Measurements from ENCODE around the gene PTP4A2.

DNA sequence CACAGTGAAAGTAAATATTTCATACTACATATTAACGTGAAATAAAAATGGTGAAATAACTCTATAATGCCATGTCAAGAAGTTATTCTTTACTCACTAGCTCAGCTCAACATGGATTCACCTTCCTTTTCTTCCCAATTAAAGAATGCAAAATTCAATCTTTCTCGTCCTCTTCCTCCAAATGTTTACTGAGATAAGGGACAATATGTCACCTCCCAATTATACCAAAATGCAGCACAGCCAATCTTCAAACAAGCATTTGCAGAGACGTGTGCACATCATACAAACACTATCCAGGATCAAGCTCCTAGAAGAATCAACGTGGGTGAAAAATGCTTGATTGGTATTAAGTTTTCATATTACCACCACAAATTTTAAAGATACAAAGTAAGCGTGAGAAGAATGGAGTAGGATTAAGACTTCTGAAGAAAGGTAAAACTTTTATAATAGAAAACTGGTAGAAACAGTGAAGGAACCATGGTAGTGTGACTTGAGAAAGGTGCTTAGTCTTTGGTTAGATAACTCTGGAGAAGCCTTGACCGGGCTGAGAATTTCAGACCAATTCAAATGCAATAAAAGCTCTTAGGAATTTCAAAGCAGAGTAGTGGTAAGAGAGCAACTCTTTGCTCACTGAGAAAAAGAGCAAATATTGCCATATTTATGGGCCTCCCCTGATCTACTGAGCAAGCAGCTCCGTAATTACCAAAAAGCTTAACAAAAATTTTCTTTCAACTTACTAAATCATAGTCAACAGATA lies 7.2 kb downstream of the PTP4A2 start:
- TF ChIP-seq, protein P1, sequence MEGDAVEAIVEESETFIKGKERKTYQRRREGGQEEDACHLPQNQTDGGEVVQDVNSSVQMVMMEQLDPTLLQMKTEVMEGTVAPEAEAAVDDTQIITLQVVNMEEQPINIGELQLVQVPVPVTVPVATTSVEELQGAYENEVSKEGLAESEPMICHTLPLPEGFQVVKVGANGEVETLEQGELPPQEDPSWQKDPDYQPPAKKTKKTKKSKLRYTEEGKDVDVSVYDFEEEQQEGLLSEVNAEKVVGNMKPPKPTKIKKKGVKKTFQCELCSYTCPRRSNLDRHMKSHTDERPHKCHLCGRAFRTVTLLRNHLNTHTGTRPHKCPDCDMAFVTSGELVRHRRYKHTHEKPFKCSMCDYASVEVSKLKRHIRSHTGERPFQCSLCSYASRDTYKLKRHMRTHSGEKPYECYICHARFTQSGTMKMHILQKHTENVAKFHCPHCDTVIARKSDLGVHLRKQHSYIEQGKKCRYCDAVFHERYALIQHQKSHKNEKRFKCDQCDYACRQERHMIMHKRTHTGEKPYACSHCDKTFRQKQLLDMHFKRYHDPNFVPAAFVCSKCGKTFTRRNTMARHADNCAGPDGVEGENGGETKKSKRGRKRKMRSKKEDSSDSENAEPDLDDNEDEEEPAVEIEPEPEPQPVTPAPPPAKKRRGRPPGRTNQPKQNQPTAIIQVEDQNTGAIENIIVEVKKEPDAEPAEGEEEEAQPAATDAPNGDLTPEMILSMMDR (IDR thresholded peaks at IDR 0.05): no peak
- TF ChIP-seq POLR2A (IDR thresholded peaks at IDR 0.05): no peak
- no peak for TF ChIP-seq POLR2AphosphoS5 (IDR thresholded peaks at IDR 0.05)

All from sigmoid colon (tissue), 4 donors.